Liver (tissue), 9 donors: Measurements from ENCODE around the gene ADISSP. TPM values are rescaled to one million over a fixed set of nuclear protein-coding genes. Genes with fewer than 3 reads are reported as not detected.

Source experiments
- DNase-seq: peaks from one replicate; pipeline ENCODE4 v3.0.0-alpha.2; 2017; ENCODE audit warnings: low spot score
- H3K27ac ChIP-seq, 2 donors: one replicate each; pipeline ENCODE4 v1.7.0; 2013; ENCODE audit warnings: inconsistent platforms in 2 of 2, low read length in 2 of 2, control low read depth in 1 of 2, low read depth in 1 of 2, mild to moderate bottlenecking in 1 of 2
- H3K27me3 ChIP-seq, 4 donors: one replicate each; pipeline versions ENCODE4 v1.6.1 to v1.7.0; 2013; ENCODE audit warnings: low read length in 3 of 4, inconsistent platforms in 1 of 4, mild to moderate bottlenecking in 1 of 4, moderate library complexity in 1 of 4; ENCODE audit not compliant: control insufficient read depth in 4 of 4, insufficient read depth in 4 of 4
- H3K36me3 ChIP-seq, 4 donors: one replicate each; pipeline versions ENCODE4 v1.6.1 to v1.7.0; 2013; ENCODE audit warnings: low read length in 3 of 4, mild to moderate bottlenecking in 3 of 4, low read depth in 1 of 4, moderate library complexity in 1 of 4; ENCODE audit not compliant: control insufficient read depth in 4 of 4, insufficient read depth in 3 of 4
- H3K4me1 ChIP-seq, 4 donors: one replicate each; pipeline versions ENCODE4 v1.6.1 to v1.7.0; 2013; ENCODE audit warnings: low read length in 3 of 4, mild to moderate bottlenecking in 3 of 4, moderate library complexity in 1 of 4; ENCODE audit not compliant: control insufficient read depth in 4 of 4, insufficient read depth in 4 of 4
- H3K4me3 ChIP-seq, 3 donors: one replicate each; pipeline versions ENCODE4 v1.6.1 to v1.7.0; 2013; ENCODE audit warnings: low read length in 3 of 3, control low read depth in 1 of 3, low read depth in 1 of 3, mild to moderate bottlenecking in 1 of 3
- H3K9ac ChIP-seq, 2 donors: one replicate each; pipeline ENCODE4 v1.7.0; 2013; ENCODE audit warnings: low read length in 2 of 2, mild to moderate bottlenecking in 2 of 2, moderate library complexity in 2 of 2, control low read depth in 1 of 2, low read depth in 1 of 2
- H3K9me3 ChIP-seq, 4 donors: one replicate each; pipeline versions ENCODE4 v1.6.1 to v1.7.0; 2013; ENCODE audit warnings: low read length in 3 of 4; ENCODE audit not compliant: control insufficient read depth in 4 of 4
- EGR1 ChIP-seq, 2 donors: IDR thresholded peaks; 2 replicates each; pipeline ENCODE4 v1.6.1; 2016 to 2018; ENCODE audit warnings: antibody characterized with exemption in 2 of 2, low read depth in 2 of 2
- FOXA1 ChIP-seq: IDR thresholded peaks from 2 replicates; pipeline ENCODE4 v1.6.1; 2016; ENCODE audit warnings: antibody characterized with exemption
- FOXA2 ChIP-seq: IDR thresholded peaks from 2 replicates; pipeline ENCODE4 v1.6.1; 2016; ENCODE audit warnings: antibody characterized with exemption
- HNF4A ChIP-seq, 2 donors: conservative IDR thresholded peaks; 2 replicates each; pipeline ENCODE4 v1.6.1; 2016; ENCODE audit warnings: antibody characterized with exemption in 2 of 2, mild to moderate bottlenecking in 2 of 2
- HNF4G ChIP-seq: IDR thresholded peaks from 2 replicates; pipeline ENCODE4 v1.6.1; 2016; ENCODE audit warnings: antibody characterized with exemption
- JUND ChIP-seq, 2 donors: IDR thresholded peaks; 2 replicates each; pipeline ENCODE4 v1.6.1; 2016; ENCODE audit warnings: antibody characterized with exemption in 2 of 2
- NR2F2 ChIP-seq: IDR thresholded peaks from 2 replicates; pipeline ENCODE4 v1.6.1; 2016; ENCODE audit warnings: antibody characterized with exemption
- RAD21 ChIP-seq, 2 donors: IDR thresholded peaks; 2 replicates each; pipeline ENCODE4 v1.6.1; 2016; ENCODE audit warnings: antibody characterized with exemption in 2 of 2, mild to moderate bottlenecking in 2 of 2
- RXRA ChIP-seq, 2 donors: IDR thresholded peaks; 2 replicates each; pipeline ENCODE4 v1.6.1; 2017 to 2018; ENCODE audit warnings: antibody characterized with exemption in 2 of 2, mild to moderate bottlenecking in 1 of 2
- SP1 ChIP-seq: IDR thresholded peaks from 2 replicates; pipeline ENCODE4 v1.6.1; 2018; ENCODE audit warnings: antibody characterized with exemption, mild to moderate bottlenecking
- YY1 ChIP-seq: IDR thresholded peaks from 2 replicates; pipeline ENCODE4 v1.6.1; 2016; ENCODE audit warnings: antibody characterized with exemption, mild to moderate bottlenecking
- WGBS: extraction: QIAGEN DNeasy Blood & Tissue Kit; methylation state at CpG from one replicate; pipeline ENCODE4 v1.1.7; 2013; 5-methylcytosine and 5-hydroxymethylcytosine counted together
- polyA plus RNA-seq, 2 donors: library from polyadenylated mRNA; stranded (reverse) in 1 of 2; unstranded in 1 of 2; fragments of 200-250 nt in 1 of 2; fragments of >200 nt in 1 of 2; fragmentation: Nextera tagmentation in 1 of 2; extraction: Ambion mirVana in 1 of 2; gene quantifications; one replicate each; pipeline versions ENCODE4 v1.2.1 to v1.2.3, GENCODE V29; 2013 to 2015
- total RNA-seq, 2 donors: library from RNA; depleted of rRNA; stranded (reverse); fragments of >200 nt; gene quantifications; one replicate each; pipeline ENCODE4 v1.2.3, GENCODE V29; 2014
- TF ChIP-seq, protein P1 (sequence below): IDR thresholded peaks from 2 replicates; pipeline ENCODE4 v1.6.1; 2016; ENCODE audit warnings: antibody characterized with exemption, mild to moderate bottlenecking
- TF ChIP-seq, protein P2 (sequence below): fragments of 150-350 bp; IDR thresholded peaks from 2 replicates; pipeline ENCODE4 v1.5.1; 2017; ENCODE audit warnings: improper control_type of control experiment, low read depth, low read length; ENCODE audit not compliant: missing input control
- TF ChIP-seq, protein P3 (sequence below): IDR thresholded peaks from 2 replicates; pipeline ENCODE4 v1.6.1; 2016; ENCODE audit warnings: antibody characterized with exemption
- TF ChIP-seq, protein P4 (sequence below): IDR thresholded peaks from 2 replicates; pipeline ENCODE4 v1.6.1; 2016; ENCODE audit warnings: antibody characterized with exemption
- TF ChIP-seq, protein P5 (sequence below): IDR thresholded peaks from 2 replicates; pipeline ENCODE4 v1.6.1; 2016; ENCODE audit warnings: antibody characterized with exemption
- donor health status: healthy.
- donor health status: healthy.
- donor health status: healthy.
- donor health status: healthy.
- donor health status: healthy.

Gene ADISSP
- total and polyA plus RNA-seq, 4 donors: 3.8 to 27.3 (median 10.4) TPM

DNA sequence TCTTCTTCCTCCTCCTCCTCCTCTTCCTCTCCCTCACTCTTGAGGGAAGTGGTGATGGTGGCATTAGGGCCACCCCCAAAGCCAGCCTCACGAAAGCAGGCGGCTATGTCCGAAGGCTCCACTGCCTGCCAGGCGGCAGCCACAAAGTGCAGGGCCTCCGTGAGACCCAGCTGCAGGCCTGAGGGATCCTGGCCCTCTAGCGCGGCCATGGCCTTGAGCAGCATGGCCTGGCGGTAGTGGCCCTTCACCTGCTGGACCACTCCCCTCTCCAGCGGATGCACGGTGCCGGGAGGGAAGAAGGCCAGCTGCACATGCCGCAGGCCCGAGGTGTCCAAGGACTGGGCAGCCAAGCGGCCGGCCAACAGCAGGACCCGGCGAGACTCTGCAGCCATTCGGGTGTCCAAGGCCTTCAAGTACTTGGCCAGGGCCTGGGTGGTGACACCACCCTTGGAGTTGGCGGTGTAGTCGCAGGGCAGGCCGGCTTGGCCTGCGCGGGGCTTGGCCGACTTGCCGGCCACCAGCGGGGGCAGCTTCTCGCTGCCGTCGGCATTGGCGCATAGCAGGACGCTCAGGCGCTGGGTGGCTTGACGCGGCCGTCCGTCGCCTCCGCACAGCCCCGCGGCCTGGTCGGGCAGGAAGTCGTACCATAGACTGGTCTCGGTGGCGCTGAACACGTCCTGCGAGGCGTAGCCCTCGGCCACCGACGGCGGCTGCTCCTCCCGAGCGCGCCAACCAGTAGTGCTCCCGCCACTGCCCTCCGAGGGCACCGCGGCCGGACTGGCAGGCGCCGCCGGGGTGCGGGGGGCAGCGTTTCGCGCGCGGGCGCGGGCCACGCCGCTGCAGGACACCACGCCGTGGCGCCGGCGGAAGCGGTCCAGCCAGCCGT, 17.9 kb upstream of the ADISSP start:
- no peak for TF ChIP-seq YY1
- TF ChIP-seq FOXA2: no peak
- TF ChIP-seq, protein P1, sequence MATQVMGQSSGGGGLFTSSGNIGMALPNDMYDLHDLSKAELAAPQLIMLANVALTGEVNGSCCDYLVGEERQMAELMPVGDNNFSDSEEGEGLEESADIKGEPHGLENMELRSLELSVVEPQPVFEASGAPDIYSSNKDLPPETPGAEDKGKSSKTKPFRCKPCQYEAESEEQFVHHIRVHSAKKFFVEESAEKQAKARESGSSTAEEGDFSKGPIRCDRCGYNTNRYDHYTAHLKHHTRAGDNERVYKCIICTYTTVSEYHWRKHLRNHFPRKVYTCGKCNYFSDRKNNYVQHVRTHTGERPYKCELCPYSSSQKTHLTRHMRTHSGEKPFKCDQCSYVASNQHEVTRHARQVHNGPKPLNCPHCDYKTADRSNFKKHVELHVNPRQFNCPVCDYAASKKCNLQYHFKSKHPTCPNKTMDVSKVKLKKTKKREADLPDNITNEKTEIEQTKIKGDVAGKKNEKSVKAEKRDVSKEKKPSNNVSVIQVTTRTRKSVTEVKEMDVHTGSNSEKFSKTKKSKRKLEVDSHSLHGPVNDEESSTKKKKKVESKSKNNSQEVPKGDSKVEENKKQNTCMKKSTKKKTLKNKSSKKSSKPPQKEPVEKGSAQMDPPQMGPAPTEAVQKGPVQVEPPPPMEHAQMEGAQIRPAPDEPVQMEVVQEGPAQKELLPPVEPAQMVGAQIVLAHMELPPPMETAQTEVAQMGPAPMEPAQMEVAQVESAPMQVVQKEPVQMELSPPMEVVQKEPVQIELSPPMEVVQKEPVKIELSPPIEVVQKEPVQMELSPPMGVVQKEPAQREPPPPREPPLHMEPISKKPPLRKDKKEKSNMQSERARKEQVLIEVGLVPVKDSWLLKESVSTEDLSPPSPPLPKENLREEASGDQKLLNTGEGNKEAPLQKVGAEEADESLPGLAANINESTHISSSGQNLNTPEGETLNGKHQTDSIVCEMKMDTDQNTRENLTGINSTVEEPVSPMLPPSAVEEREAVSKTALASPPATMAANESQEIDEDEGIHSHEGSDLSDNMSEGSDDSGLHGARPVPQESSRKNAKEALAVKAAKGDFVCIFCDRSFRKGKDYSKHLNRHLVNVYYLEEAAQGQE: no peak
- TF ChIP-seq, protein P2, sequence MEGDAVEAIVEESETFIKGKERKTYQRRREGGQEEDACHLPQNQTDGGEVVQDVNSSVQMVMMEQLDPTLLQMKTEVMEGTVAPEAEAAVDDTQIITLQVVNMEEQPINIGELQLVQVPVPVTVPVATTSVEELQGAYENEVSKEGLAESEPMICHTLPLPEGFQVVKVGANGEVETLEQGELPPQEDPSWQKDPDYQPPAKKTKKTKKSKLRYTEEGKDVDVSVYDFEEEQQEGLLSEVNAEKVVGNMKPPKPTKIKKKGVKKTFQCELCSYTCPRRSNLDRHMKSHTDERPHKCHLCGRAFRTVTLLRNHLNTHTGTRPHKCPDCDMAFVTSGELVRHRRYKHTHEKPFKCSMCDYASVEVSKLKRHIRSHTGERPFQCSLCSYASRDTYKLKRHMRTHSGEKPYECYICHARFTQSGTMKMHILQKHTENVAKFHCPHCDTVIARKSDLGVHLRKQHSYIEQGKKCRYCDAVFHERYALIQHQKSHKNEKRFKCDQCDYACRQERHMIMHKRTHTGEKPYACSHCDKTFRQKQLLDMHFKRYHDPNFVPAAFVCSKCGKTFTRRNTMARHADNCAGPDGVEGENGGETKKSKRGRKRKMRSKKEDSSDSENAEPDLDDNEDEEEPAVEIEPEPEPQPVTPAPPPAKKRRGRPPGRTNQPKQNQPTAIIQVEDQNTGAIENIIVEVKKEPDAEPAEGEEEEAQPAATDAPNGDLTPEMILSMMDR: no peak
- TF ChIP-seq NR2F2: no peak
- TF ChIP-seq RAD21 (IDR thresholded peaks at IDR 0.05): no peak
- TF ChIP-seq JUND (IDR thresholded peaks at IDR 0.05): no peak
- no peak for TF ChIP-seq HNF4G
- TF ChIP-seq, protein P3, sequence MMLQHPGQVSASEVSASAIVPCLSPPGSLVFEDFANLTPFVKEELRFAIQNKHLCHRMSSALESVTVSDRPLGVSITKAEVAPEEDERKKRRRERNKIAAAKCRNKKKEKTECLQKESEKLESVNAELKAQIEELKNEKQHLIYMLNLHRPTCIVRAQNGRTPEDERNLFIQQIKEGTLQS: no peak
- H3K27me3 ChIP-seq: no peaks in the 10 kb centered on the region
- peak overlapping the region; percentile 62 to 72 for H3K27ac ChIP-seq
- H3K9ac ChIP-seq: no peak overlapping the region
- H3K4me1 ChIP-seq: peaks cover 14 to 41% (median 30%) of the 10 kb centered on the region in 4 donors
- WGBS: 51% methylated on average over 79 of the region's 79 CpGs
- no peaks in the 10 kb centered on the region for H3K9me3 ChIP-seq
- DNase-seq: no peak
- peaks cover 0 to 5% (median 0%) of the 10 kb centered on the region in 4 donors for H3K36me3 ChIP-seq
- peak overlapping the region; percentile 76 to 89 (median 80) for H3K4me3 ChIP-seq

DNA sequence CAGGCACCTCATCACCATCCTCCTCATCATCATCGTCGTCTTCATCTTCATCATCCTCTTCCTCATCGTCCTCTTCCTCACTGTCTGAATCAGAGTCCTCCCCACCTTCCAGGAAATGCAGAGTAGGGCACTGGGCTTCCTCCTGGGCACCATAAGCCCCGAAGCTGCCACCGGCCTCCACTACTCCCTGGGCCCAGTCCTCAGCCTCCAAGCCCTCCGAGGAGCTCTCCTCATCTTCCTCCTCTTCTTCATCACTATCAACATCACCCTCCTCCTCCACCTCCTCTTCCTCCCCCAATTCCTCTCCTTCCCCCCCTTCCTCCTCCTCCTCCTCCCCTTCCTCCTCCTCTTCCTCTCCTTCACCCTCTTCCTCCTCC, 17.3 kb upstream of the ADISSP start:
- H3K9me3 ChIP-seq: no peaks in the 10 kb centered on the region
- peaks cover 0 to 5% (median 0%) of the 10 kb centered on the region in 4 donors for H3K36me3 ChIP-seq
- no peak overlapping the region for H3K9ac ChIP-seq
- H3K27me3 ChIP-seq: no peaks in the 10 kb centered on the region
- no peak overlapping the region for H3K4me3 ChIP-seq
- H3K27ac ChIP-seq: no peak overlapping the region
- whole genome bisulfite sequencing: 91% methylated on average over 6 of the region's 6 CpGs
- peaks cover 14 to 41% (median 31%) of the 10 kb centered on the region in 4 donors for H3K4me1 ChIP-seq
- DNase-seq: no peak
- TF ChIP-seq NR2F2 (no peak), FOXA1 (no peak), HNF4G (no peak), FOXA2 (no peak), RXRA (IDR thresholded peaks at IDR 0.05) (no peak), EGR1 (IDR thresholded peaks at IDR 0.05; ENCODE audit: low read depth in 2 of 2) (no peak), SP1 (no peak), YY1 (no peak), JUND (IDR thresholded peaks at IDR 0.05) (no peak), HNF4A (conservative IDR thresholded peaks at IDR 0.05) (no peak)
- TF ChIP-seq, protein P4, sequence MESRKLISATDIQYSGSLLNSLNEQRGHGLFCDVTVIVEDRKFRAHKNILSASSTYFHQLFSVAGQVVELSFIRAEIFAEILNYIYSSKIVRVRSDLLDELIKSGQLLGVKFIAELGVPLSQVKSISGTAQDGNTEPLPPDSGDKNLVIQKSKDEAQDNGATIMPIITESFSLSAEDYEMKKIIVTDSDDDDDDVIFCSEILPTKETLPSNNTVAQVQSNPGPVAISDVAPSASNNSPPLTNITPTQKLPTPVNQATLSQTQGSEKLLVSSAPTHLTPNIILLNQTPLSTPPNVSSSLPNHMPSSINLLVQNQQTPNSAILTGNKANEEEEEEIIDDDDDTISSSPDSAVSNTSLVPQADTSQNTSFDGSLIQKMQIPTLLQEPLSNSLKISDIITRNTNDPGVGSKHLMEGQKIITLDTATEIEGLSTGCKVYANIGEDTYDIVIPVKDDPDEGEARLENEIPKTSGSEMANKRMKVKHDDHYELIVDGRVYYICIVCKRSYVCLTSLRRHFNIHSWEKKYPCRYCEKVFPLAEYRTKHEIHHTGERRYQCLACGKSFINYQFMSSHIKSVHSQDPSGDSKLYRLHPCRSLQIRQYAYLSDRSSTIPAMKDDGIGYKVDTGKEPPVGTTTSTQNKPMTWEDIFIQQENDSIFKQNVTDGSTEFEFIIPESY: no peak
- TF ChIP-seq, protein P1: no peak
- TF ChIP-seq, protein P5, sequence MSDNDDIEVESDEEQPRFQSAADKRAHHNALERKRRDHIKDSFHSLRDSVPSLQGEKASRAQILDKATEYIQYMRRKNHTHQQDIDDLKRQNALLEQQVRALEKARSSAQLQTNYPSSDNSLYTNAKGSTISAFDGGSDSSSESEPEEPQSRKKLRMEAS: no peak
- TF ChIP-seq, protein P3: no peak
